OCI-LY1 (cell line): ENCODE measurements around the gene SLC22A12.

Experiments
- CTCF ChIP-seq: fragments of 200-600 bp; sonication (generic), shearing (Covaris generic); IDR thresholded peaks from 2 replicates; pipeline ENCODE4 v1.5.1; 2017; ENCODE audit warnings: mild to moderate bottlenecking, antibody characterized with exemption, low read length, moderate library complexity, mixed read lengths
- EZH2 ChIP-seq: fragments of 200-600 bp; sonication (generic), shearing (Covaris generic); IDR thresholded peaks from 2 replicates; pipeline ENCODE4 v1.8.0; 2017; ENCODE audit warnings: borderline replicate concordance, mixed run types, mild to moderate bottlenecking, antibody characterized with exemption, low read length, moderate library complexity, mixed read lengths

DNA sequence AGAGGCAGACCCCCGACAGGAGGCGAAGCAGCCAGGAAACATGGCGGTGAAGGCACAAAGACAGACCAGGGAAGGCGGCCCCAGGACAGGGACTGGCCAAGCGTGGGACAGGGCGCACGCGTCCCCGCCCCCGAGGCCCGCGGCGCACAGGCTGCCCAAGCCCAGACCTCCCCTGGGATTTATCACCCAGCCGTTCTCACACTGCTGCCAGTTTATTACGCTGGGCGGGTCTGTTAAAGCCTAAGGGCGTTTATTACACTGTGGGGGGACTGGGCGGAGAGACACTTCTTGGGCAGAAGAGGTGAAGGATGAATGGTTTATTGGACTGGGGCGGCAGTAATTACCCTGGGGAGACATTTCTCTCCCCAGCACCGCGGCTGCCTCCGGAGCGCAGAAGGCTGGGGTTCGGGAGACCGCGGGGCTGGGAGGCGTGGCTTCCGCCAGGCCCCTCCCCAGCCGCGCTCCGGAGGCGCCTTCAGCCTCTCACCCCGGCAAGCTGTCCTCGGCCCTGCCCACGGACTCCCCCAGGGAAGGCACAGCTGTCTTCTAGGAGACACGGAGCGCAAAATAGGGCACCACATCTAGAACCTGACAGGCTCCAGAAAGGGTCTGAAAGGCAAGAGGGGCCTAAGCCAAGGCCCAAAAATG, 47.1 kb downstream of the SLC22A12 start:
- TF ChIP-seq CTCF, result no peak
- TF ChIP-seq EZH2, result no peak
